Uterus (tissue), 2 donors: ENCODE results near the gene ZSCAN1.

ENCODE experiments used
- POLR2A ChIP-seq, 2 donors: fragments of 450-650 bp; IDR thresholded peaks; one replicate each; pipeline ENCODE4 v1.6.1; 2016; ENCODE audit warnings: antibody characterized with exemption in 2 of 2, mild to moderate bottlenecking in 1 of 2, moderate library complexity in 1 of 2
- TF ChIP-seq, protein P1 (sequence below), 4 experiments: fragments of 200-600 bp in 2 of 4; fragments of 450-650 bp in 2 of 4; sonication (generic) in 2 of 4; IDR thresholded peaks; one replicate each; pipeline ENCODE4 v1.5.1; 2016 to 2019; ENCODE audit warnings: antibody characterized with exemption in 4 of 4, mild to moderate bottlenecking in 2 of 4, moderate library complexity in 1 of 4

- TF ChIP-seq, protein P1, sequence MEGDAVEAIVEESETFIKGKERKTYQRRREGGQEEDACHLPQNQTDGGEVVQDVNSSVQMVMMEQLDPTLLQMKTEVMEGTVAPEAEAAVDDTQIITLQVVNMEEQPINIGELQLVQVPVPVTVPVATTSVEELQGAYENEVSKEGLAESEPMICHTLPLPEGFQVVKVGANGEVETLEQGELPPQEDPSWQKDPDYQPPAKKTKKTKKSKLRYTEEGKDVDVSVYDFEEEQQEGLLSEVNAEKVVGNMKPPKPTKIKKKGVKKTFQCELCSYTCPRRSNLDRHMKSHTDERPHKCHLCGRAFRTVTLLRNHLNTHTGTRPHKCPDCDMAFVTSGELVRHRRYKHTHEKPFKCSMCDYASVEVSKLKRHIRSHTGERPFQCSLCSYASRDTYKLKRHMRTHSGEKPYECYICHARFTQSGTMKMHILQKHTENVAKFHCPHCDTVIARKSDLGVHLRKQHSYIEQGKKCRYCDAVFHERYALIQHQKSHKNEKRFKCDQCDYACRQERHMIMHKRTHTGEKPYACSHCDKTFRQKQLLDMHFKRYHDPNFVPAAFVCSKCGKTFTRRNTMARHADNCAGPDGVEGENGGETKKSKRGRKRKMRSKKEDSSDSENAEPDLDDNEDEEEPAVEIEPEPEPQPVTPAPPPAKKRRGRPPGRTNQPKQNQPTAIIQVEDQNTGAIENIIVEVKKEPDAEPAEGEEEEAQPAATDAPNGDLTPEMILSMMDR (IDR thresholded peaks at IDR 0.05), result peak in 2 of 4 experiments; percentile 8 to 11
- TF ChIP-seq POLR2A (IDR thresholded peaks at IDR 0.05), result peak in 1 of 2 donors; percentile 42
These were observed 25.3 kb downstream of the ZSCAN1 start, which contains the start of gene ZNF135 for GRCh38 chr19:58059003-58059670.
